ENCODE measurements around the gene MAB21L3. TPM values are rescaled to one million over a fixed set of nuclear protein-coding genes. Genes with fewer than 3 reads are reported as not detected.

MAB21L3 gene
- total and polyA plus RNA-seq, 2 experiments from 2014 or later: not detected

- Histone ChIP-seq H2AFZ (no peak overlapping the region), H3K79me2 (replicated peaks; ENCODE audit: insufficient read depth) (no peaks in the 10 kb centered on the region), H3K4me3 (no peak overlapping the region), H4K20me1 (replicated peaks; ENCODE audit: insufficient read depth) (no peaks in the 10 kb centered on the region), H3K27me3 (ENCODE audit: insufficient read depth) (peaks cover 16% of the 10 kb centered on the region), H3F3A (replicated peaks; ENCODE audit: low read depth) (no peaks in the 10 kb centered on the region), H3K9me2 (ENCODE audit: insufficient read depth) (no peaks in the 10 kb centered on the region), H3K4me2 (no peak overlapping the region), H3K4me1 (ENCODE audit: insufficient read depth) (peaks cover 4% of the 10 kb centered on the region; the same call in 1 of the 2 replicates), H3K27ac (ENCODE audit: low read depth) (no peak overlapping the region), H3K36me3 (ENCODE audit: insufficient read depth) (no peaks in the 10 kb centered on the region)
- DNase-seq (ENCODE audit: low spot score): no peak
- Mint-ChIP-seq H3K4me3 (no peak overlapping the region), H3K27ac (no peak overlapping the region), H3K27me3 (ENCODE audit: insufficient read depth, low read depth, poor library complexity) (peaks cover 9% of the 10 kb centered on the region), H3K4me1 (peaks cover 9% of the 10 kb centered on the region), H3K9me3 (no peaks in the 10 kb centered on the region), H3K36me3 (ENCODE audit: low read depth) (no peaks in the 10 kb centered on the region)
- TF ChIP-seq CTCF (conservative IDR thresholded peaks at IDR 0.05; ENCODE audit: low read depth in 2 of 2) (no peak), POLR2AphosphoS5 (IDR thresholded peaks at IDR 0.05; ENCODE audit: low read depth) (no peak), CREB1 (CRISPR knock-in tag; IDR thresholded peaks at IDR 0.05; ENCODE audit: low read depth) (no peak), STAT1 (IDR thresholded peaks at IDR 0.05; ENCODE audit: unreplicated experiment) (no peak), ZNF331 (CRISPR knock-in tag; IDR thresholded peaks at IDR 0.05; ENCODE audit: low read depth) (no peak), EZH2 (IDR thresholded peaks at IDR 0.05; ENCODE audit: low read depth, unreplicated experiment) (no peak)
- no peak for ATAC-seq
Measured at GRCh38 chr1:116163533-116163932, 52.3 kb downstream of the MAB21L3 start.

DNA sequence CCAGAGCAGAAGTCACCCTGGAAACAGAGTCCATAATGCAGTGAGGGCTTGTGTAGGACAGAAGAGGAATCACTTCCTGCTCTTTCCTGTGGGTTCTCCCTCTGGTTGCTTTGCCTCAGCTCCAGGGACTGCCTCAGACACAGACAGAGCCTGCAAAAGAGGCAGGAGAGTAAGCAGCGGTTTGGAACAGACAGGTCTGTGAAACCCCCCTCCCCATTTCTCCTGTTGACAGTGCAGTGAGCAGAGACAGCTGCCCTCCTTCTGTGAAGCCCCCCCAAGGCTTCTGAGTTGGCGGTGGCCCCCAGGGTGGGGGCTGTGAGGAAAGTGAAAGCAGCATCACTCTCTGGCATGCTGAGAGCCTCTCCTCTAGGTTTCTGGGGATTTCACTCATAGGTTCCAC is 53.0 kb downstream of the MAB21L3 start:
- TF ChIP-seq ZNF114 (CRISPR knock-in tag; IDR thresholded peaks at IDR 0.05) (no peak), CTCF (conservative IDR thresholded peaks at IDR 0.05; ENCODE audit: low read depth in 2 of 2) (no peak)
- Mint-ChIP-seq H3K27ac (no peak overlapping the region), H3K27me3 (ENCODE audit: insufficient read depth, low read depth, poor library complexity) (peaks cover 12% of the 10 kb centered on the region), H3K4me1 (peaks cover 15% of the 10 kb centered on the region), H3K4me3 (no peak overlapping the region), H3K9me3 (no peaks in the 10 kb centered on the region), H3K36me3 (ENCODE audit: low read depth) (no peaks in the 10 kb centered on the region)
- Histone ChIP-seq H3K4me3 (no peak overlapping the region), H4K20me1 (replicated peaks; ENCODE audit: insufficient read depth) (no peaks in the 10 kb centered on the region), H3K4me1 (ENCODE audit: insufficient read depth) (peaks cover 10% of the 10 kb centered on the region), H3K9me2 (ENCODE audit: insufficient read depth) (no peaks in the 10 kb centered on the region), H3K4me2 (no peak overlapping the region), H3K27ac (ENCODE audit: low read depth) (no peak overlapping the region), H3F3A (replicated peaks; ENCODE audit: low read depth) (no peaks in the 10 kb centered on the region), H3K79me2 (replicated peaks; ENCODE audit: insufficient read depth) (no peaks in the 10 kb centered on the region), H3K27me3 (ENCODE audit: insufficient read depth) (peaks cover 22% of the 10 kb centered on the region), H3K36me3 (ENCODE audit: insufficient read depth) (no peaks in the 10 kb centered on the region), H2AFZ (no peak overlapping the region)
- ATAC-seq (no peak), DNase-seq (ENCODE audit: low spot score) (no peak)

All from GM23338 (cell line).